GM18867 (cell line): ENCODE data around the gene IL12RB2.

ENCODE experiments used
- ATAC-seq: cut with Tn5 transposase; IDR thresholded peaks from one replicate; pipeline ENCODE4 v1.9.1; 2021; ENCODE audit warnings: mild to moderate bottlenecking, moderate library complexity; ENCODE audit not compliant: unreplicated experiment

The IL12RB2 gene

DNA sequence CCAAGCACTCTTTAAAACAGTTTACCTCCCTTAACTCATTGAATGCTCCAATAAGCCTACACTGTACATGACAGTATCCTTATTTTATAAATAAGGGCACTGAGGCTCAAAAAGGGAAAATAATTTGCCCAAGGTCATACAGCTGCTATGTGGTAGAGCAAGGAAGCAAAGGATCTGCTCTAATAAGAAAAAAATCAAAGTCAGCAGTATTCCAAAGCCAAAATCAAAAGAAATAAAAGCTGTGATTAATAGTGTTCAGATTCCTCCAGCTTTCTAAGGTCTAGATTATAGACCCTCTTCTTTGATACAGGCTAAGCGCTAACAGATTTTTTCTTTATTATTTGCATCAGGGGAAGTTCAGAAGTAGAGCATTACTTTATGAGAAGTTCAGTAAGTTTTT, 39.3 kb downstream of the IL12RB2 start:
- ATAC-seq, result no peak

DNA sequence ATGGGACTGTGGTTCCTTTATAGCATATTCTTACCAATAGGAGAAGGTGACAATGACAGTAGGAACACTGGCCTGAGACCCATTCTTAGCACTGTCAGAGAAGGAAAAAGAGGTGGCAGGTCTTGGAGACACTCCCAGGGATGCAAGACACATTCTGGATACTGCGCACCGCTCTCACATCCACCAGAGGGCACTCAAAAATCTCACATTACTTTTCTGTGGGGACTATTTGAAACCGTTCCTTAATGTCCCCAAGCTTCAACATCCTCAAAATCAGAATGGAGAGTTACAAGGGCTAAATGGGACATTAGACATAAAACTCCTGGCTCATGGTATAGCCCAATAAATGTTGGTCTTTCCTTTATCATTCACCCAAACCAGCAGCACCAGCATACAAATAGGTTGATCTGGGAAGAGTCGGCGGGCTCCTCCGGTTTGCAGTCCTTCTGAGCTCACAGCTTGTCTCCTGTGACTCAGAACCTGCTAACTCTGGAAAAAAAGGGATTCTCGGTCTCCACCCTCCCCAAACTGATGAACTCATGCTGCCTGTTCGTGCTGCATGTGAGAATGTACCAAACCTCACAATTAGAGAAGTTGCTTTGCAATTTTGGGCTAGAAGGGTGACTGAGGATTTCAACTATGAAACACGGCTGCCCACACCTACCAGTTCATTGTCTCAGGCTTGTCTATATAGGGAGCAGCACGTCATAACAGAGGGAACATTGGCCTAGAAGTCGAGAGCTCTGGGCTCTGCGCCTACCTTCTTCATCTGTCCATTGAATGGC, 40.2 kb downstream of the IL12RB2 start:
- ATAC-seq, result no peak

DNA sequence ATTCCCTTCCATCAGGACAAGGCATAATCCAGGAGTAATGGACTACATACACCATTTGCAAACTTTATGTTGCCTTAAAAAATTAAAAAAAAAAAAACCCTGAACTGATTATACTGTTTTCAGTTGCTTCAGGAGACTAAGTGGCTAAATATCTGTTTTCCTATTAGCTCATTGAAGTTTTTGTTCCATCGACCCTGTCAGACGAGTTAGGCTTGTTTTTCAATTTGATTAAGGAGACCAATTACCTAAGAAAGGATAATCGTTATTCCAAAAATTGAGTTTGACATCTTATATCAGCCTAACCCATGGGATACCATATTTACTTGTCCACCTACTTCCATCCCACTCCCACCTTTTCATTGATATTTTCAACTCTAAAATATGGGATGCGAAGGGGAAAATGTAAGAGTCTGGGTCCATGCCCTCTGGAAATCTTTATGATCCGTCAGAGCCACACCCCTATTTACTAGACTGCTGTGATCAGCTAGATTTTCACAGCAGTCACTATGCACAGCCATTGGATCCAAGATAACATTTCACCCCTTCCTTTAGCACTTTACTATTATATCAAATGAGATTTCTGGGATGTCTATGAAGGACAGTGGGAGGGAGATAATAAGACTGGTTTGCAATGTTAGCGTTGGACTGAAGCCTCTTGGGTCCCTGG, 41.0 kb downstream of the IL12RB2 start:
- no peak for ATAC-seq

DNA sequence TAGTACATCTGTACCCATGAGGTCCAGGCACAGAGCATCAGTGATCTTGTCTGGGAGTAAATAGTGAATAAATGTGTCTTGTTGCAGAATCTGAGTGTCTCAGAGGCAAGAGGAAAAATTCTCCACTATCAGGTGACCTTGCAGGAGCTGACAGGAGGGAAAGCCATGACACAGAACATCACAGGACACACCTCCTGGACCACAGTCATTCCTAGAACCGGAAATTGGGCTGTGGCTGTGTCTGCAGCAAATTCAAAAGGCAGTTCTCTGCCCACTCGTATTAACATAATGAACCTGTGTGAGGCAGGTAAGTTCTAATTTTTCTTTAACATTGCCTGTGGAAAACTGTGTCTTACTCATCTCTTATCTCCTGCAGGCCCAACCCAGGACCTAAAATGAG, 43.1 kb downstream of the IL12RB2 start:
- peak; percentile 77 for ATAC-seq

DNA sequence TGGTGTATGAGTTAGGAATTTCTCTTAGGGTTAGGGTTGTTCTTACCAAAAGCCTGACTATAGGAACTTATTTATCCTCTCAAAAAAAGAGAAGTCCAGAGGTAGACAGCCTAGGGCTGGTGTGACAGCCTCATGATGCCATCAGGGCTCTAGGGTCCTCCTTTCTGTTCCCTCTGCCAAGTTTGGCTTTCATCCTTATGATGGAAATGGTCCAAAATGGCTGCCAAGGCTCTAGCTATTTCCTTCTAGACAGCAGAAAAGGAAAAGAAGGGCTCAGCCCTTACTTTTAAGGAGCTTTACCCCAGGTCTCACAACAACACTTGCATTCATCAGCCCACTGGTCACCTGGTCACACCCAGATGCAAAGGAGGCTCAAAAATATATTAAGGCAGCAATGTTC, 44.5 kb downstream of the IL12RB2 start:
- no peak for ATAC-seq

- no peak for ATAC-seq
Measured at GRCh38 chr1:67355745-67356424, 48.2 kb downstream of the IL12RB2 start.

- ATAC-seq, result peak; percentile 74
Measured at GRCh38 chr1:67359592-67359991, 51.9 kb downstream of the IL12RB2 start.

DNA sequence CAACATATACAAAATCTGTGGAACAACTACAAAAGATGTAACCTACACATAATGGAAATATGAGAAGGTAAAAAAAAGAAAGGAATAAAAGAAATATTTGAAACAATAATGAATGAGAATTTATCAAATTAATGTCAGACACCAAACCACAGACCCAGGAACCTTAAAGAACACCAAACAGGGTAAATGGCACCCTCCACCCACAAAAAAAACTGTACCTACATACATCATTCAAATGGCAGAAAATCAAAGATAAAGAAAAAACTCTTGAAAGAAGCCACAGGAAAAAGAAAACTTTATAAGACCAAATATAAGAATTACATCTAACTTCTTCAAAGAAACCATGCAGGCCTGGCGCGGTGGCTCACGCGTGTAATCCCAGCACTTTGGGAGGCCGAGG, 54.0 kb downstream of the IL12RB2 start:
- no peak for ATAC-seq

DNA sequence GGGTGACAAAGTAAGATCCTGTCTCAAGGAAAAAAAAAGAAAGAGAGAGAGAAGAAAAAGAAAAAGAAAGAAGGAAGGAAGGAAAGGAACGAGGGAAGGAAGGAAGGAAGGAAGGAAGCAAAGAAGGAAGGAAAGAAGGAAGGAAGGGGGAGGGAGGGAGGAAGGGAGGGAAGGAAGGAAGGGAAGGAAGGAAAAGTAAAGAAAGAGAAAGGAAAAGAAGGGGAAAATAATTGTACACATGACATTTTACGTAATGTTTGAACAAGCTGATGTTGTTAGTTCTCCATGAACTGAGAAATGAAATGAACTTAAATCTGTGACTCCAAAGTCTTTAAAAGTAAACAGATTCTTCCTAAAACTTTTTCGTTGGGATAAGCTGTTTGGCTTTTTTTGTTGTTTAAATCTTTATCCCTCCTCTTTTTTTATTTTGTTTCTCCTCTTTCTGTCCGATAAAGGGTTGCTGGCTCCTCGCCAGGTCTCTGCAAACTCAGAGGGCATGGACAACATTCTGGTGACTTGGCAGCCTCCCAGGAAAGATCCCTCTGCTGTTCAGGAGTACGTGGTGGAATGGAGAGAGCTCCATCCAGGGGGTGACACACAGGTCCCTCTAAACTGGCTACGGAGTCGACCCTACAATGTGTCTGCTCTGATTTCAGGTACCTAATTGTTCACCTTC, 59.8 kb downstream of the IL12RB2 start:
- ATAC-seq, result no peak

DNA sequence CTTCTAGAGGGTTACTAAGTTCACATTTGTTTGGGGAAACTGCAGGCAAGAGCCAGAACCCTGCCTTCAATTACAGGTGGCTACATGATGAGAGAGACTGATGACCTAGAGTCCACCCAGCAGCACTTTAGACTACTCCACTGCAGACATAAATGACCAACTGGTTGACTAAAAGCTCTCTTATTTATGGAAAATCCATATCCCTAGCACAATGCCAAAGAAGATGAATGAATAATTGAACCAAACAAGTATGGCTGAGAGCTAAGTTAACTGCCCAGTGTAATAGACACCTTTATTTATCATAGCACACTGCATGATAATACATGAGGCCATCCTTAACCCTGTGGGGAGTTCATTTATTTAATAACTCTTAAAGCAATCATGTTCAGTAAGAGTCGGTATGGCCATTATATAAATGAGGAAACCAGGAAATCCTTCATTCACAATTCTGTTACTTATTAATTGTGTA, 60.4 kb downstream of the IL12RB2 start:
- ATAC-seq, result no peak

DNA sequence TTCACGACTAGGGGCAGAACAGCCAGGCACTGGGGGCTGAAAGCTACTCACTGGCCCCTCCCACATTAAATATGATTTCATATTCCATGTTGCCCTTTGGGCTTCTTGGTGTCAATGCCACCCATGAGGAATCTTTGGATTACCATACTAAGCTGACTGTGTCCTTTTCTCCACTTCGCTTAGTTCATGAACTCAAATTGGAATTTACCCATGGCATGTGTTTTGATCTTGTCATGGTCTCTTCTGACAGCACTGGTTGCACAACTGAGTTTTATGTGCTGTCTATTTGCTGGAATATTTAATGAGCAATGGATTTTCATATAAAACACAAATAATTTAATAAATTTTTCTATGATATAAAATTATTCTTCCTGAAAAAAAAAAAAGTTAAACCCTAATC, 63.4 kb downstream of the IL12RB2 start:
- ATAC-seq, result no peak

DNA sequence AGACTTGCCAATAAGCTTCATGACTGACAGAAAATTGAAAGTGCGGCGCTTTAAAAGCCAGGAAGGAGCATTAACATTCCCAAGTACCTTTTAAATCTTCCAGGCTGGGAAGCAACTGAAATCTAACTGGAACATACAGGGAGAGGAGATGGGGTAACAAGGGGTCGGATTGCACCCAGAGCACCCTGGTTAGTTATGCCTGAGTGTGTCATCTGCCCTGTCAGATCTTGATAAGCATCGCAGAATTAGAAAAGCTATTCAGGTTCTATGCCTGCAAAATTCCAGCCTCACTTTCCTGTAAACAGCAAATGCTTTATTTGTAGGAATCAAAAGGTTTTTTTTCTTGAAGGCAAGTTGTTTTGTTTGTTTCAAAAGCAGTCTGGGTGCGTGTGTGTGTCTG, 64.0 kb downstream of the IL12RB2 start:
- ATAC-seq, result no peak

GRCh38 chr1:67372136-67372535, 64.5 kb downstream of the IL12RB2 start:
- ATAC-seq, result no peak

GRCh38 chr1:67372898-67373297, 65.2 kb downstream of the IL12RB2 start:
- no peak for ATAC-seq

DNA sequence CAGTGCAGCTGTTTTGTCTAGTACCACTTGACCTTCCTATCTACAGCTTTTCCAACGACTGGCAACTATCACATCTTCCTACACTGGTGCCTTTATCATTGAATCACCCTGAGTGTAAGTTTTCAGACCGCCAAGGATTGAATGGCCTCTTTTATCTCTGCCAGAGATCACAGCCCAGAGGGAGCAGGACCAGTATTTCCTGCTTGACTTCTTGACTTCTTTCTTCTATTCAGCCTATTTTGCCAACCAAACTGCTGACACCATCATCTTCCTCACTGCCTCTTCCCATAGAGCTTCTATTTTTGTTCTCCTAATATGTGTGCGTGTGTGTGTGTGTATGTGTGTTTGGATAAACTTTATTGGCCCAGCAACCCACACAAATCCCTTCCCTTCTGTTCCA, 68.7 kb downstream of the IL12RB2 start:
- no peak for ATAC-seq

DNA sequence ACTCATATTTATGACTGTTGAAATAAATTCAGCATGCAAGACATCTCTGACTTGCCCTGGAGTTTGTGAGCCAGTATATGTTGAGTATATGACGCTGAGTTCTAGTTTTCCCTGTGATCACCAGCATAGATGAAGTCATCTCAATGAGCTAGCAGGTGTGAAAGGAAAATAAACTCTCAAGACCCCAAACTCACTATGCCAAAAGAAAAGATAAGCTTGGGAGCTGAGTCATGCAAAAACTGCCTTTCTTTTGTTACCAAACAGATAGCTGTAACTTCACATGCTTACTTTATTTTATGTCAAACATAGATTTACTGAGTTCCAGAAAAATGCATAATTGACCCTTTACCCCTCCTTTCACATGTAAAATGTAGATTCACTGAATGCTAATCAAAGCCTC, 69.6 kb downstream of the IL12RB2 start:
- no peak for ATAC-seq

GRCh38 chr1:67381154-67381553, 73.5 kb downstream of the IL12RB2 start:
- ATAC-seq, result no peak

- ATAC-seq, result no peak
Measured at GRCh38 chr1:67382292-67382691, 74.6 kb downstream of the IL12RB2 start.

DNA sequence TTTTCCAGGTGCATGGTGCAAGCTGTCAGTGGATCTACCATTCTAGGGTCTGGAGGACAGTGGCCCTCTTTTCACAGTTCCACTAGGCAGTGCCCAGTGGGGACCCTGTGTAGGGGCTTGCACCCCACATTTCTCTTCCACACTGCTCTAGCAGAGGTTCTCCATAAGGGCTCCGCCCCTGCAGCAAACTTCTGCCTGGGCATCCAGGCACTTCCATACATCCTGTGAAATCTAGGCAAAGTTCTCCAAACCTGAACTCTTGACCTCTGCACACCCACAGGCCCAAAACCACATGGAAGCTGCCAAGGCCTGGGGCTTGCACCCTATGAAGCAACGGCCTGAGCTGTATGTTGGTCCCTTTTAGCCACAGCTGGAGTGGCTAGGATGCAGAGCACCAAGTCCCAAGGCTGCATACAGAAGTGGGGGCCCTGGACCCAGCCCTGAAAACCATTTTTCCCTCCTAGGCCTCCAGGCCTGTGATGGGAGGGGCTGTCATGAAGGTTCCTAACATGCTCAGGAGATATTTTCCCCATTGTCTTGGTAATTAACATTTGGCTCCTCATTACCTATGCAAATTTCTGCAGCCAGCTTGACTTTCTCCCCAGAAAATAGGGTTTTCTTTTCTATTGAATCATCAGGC, 76.4 kb downstream of the IL12RB2 start:
- ATAC-seq, result no peak

DNA sequence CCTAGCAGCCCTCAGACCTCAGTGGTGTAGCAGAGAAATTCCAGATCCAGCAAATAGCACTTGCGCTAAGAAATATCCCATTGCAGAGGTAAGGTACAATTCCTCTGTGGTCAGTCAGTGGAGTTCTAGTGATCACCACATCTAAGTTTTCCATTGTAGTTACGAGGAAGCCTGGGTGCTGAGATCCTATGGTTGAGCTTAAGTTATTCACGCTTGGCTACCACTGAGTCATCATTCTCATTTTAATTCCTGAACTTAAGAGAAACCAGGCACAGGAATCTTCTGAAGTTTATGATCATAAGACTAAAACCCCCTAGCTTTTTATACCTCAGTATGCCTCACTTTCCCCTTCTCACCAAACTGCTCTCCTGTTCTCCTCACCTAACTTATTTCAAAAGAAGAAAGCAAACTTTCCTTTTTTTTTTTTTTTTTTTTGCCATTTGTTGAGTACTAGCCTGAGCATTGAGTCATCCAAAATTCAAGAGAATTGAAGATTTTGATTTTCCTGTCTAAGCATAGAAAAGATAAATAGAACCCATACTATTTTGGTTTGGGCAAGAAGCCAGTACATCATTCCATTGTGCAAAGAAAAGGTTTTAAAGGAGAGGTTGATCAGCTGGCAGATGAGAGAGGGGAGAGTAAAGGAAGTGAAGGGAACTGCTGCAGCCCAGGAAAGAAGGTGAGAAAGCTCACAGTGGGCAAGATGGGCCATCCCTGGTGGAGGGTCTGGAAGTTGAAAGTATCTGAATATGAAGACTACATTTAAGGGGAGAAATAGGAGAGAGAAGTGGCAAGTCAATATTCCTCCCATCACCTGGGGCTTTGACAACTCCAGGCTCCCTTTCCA, 82.6 kb downstream of the IL12RB2 start:
- ATAC-seq, result no peak
